Breast epithelium (tissue), 4 donors: ENCODE results near the gene CNTN1. TPM values are rescaled to one million over a fixed set of nuclear protein-coding genes. Genes with fewer than 3 reads are reported as not detected.

Source experiments
- DNase-seq, 2 donors: peaks; one replicate each; pipeline ENCODE4 v3.0.0-alpha.2; 2019; ENCODE audit warnings: low spot score in 2 of 2
- H3K27ac ChIP-seq, 2 donors: fragments of 200-600 bp; sonication (generic) in 1 of 2; one replicate each; pipeline ENCODE4 v1.5.1; 2016 to 2019; ENCODE audit warnings: mild to moderate bottlenecking in 1 of 2
- H3K27me3 ChIP-seq, 2 donors: fragments of 200-600 bp; sonication (generic) in 1 of 2; one replicate each; pipeline versions ENCODE4 v1.5.1 to v1.6.0; 2017 to 2019; ENCODE audit warnings: control low read depth in 1 of 2, mild to moderate bottlenecking in 1 of 2
- H3K36me3 ChIP-seq: fragments of 200-600 bp; one replicate; pipeline ENCODE4 v1.5.1; 2019
- H3K4me1 ChIP-seq, 2 donors: fragments of 200-600 bp; sonication (generic); one replicate each; pipeline ENCODE4 v1.5.1; 2016 to 2019; ENCODE audit warnings: control low read depth in 1 of 2
- H3K4me3 ChIP-seq, 3 donors: fragments of 200-600 bp; sonication (generic); 1 replicate in 2 of 3; 2 replicates in 1 of 3; pipeline ENCODE4 v1.5.1; 2016 to 2019; ENCODE audit warnings: mild to moderate bottlenecking in 3 of 3, moderate library complexity in 2 of 3
- H3K9me3 ChIP-seq, 2 donors: fragments of 200-600 bp; sonication (generic) in 1 of 2; one replicate each; pipeline ENCODE4 v1.5.1; 2016 to 2019; ENCODE audit warnings: control low read depth in 1 of 2
- CTCF ChIP-seq, 3 donors: fragments of 450-650 bp; IDR thresholded peaks; one replicate each; pipeline ENCODE4 v1.5.1; 2016 to 2017; ENCODE audit warnings: antibody characterized with exemption in 3 of 3, mild to moderate bottlenecking in 3 of 3, moderate library complexity in 3 of 3
- POLR2A ChIP-seq: fragments of 450-650 bp; IDR thresholded peaks from one replicate; pipeline ENCODE4 v1.6.1; 2016; ENCODE audit warnings: antibody characterized with exemption, mild to moderate bottlenecking, moderate library complexity
- POLR2AphosphoS5 ChIP-seq, 3 donors: sonication (generic); formaldehyde crosslinking; IDR thresholded peaks; one replicate each; pipeline ENCODE4 v1.6.1; 2017; ENCODE audit warnings: antibody characterized with exemption in 3 of 3
- intact Hi-C: fragments of 100-400 bp; cut with DNase I; formaldehyde crosslinking; loops from one replicate; pipeline ENCODE4 v1.15.1; 2023; ENCODE audit warnings: low total_unique reads
- total RNA-seq, 3 donors: library from RNA; depleted of rRNA; stranded (reverse); fragments of >200 nt; gene quantifications; one replicate each; pipeline ENCODE4 v1.1.0, GENCODE V29; 2016

CNTN1 gene
- total RNA-seq, 3 donors from 2014 or later: 1.1 to 16.4 (median 7.2) TPM

GRCh38 chr12:40738856-40739255 is 46.6 kb downstream of the CNTN1 start:
- intact Hi-C loops: no loop called here
- Histone ChIP-seq H3K36me3 (no peaks in the 10 kb centered on the region), H3K27me3 (no peaks in the 10 kb centered on the region), H3K4me1 (no peaks in the 10 kb centered on the region), H3K4me3 (no peak overlapping the region), H3K27ac (no peak overlapping the region), H3K9me3 (no peaks in the 10 kb centered on the region)
- no peak for TF ChIP-seq POLR2AphosphoS5 (IDR thresholded peaks at IDR 0.05)
- no peak for DNase-seq

GRCh38 chr12:40742041-40742440 is 49.8 kb downstream of the CNTN1 start:
- Histone ChIP-seq H3K4me3 (no peak overlapping the region), H3K27me3 (no peaks in the 10 kb centered on the region), H3K36me3 (no peaks in the 10 kb centered on the region), H3K4me1 (no peaks in the 10 kb centered on the region), H3K27ac (no peak overlapping the region), H3K9me3 (no peaks in the 10 kb centered on the region)
- no peak for DNase-seq
- TF ChIP-seq POLR2A (no peak), CTCF (IDR thresholded peaks at IDR 0.05) (no peak), POLR2AphosphoS5 (IDR thresholded peaks at IDR 0.05) (no peak)
- intact Hi-C loops: no loop called here

- no peaks in the 10 kb centered on the region for H3K27me3 ChIP-seq
- intact Hi-C loops: no loop called here
- no peaks in the 10 kb centered on the region for H3K36me3 ChIP-seq
- H3K9me3 ChIP-seq: no peaks in the 10 kb centered on the region
- DNase-seq: no peak
- no peak overlapping the region for H3K27ac ChIP-seq
- H3K4me3 ChIP-seq: no peak overlapping the region
- no peaks in the 10 kb centered on the region for H3K4me1 ChIP-seq
- no peak for TF ChIP-seq POLR2AphosphoS5 (IDR thresholded peaks at IDR 0.05)
- TF ChIP-seq CTCF (IDR thresholded peaks at IDR 0.05): no peak
- no peak for TF ChIP-seq POLR2A
These were observed 53.1 kb downstream of the CNTN1 start for GRCh38 chr12:40745386-40745785.

DNA sequence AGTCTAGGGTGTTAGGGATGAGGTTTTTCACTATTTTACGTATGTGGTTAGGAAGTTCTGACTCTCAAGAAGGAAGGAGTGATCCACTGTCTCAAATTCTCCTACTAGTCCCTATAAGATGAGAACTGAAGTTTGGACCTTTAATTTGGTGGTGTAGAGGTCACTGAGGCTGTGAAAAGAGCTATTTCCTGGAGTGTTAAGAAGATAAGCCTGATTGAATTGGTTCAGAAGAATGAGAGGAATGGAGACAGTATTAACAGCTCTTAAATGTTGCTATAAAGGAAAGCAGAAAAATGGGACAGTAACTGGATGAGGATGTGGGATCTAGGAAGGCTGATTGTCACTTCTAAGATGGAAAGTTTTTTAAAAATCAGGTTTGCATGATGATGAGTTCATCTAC is 57.6 kb downstream of the CNTN1 start:
- no peak overlapping the region for H3K4me3 ChIP-seq
- H3K36me3 ChIP-seq: no peaks in the 10 kb centered on the region
- intact Hi-C loops: loop anchor here (2.0 kb wide), 1 partner anchor 67 kb away; no protein-coding TSS in a partner anchor
- H3K4me1 ChIP-seq: no peaks in the 10 kb centered on the region
- H3K27me3 ChIP-seq: no peaks in the 10 kb centered on the region
- H3K9me3 ChIP-seq: no peaks in the 10 kb centered on the region
- H3K27ac ChIP-seq: no peak overlapping the region
- no peak for DNase-seq
- no peak for TF ChIP-seq POLR2AphosphoS5 (IDR thresholded peaks at IDR 0.05)
- TF ChIP-seq CTCF (IDR thresholded peaks at IDR 0.05): no peak
- no peak for TF ChIP-seq POLR2A

GRCh38 chr12:40752011-40752410 is 59.8 kb downstream of the CNTN1 start:
- no peak for TF ChIP-seq POLR2AphosphoS5 (IDR thresholded peaks at IDR 0.05)
- no peak for TF ChIP-seq POLR2A
- no peak for TF ChIP-seq CTCF (IDR thresholded peaks at IDR 0.05)
- no peaks in the 10 kb centered on the region for H3K9me3 ChIP-seq
- H3K27ac ChIP-seq: peak overlapping the region; percentile 1 to 12
- H3K27me3 ChIP-seq: no peaks in the 10 kb centered on the region
- no peak for DNase-seq
- H3K4me3 ChIP-seq: no peak overlapping the region
- no peaks in the 10 kb centered on the region for H3K4me1 ChIP-seq
- H3K36me3 ChIP-seq: no peaks in the 10 kb centered on the region
- intact Hi-C loops: no loop called here

GRCh38 chr12:40760821-40761220 is 68.6 kb downstream of the CNTN1 start:
- TF ChIP-seq POLR2AphosphoS5 (IDR thresholded peaks at IDR 0.05): no peak
- TF ChIP-seq CTCF (IDR thresholded peaks at IDR 0.05): no peak
- TF ChIP-seq POLR2A: no peak
- no peak for DNase-seq
- Histone ChIP-seq H3K9me3 (no peaks in the 10 kb centered on the region), H3K4me3 (no peak overlapping the region), H3K36me3 (no peaks in the 10 kb centered on the region), H3K27me3 (no peaks in the 10 kb centered on the region), H3K27ac (no peak overlapping the region), H3K4me1 (no peaks in the 10 kb centered on the region)
- intact Hi-C loops: no loop called here
